HG03095 (cell line): ENCODE data around the gene TTC33.

Experiments used
- ATAC-seq: cut with Tn5 transposase; IDR thresholded peaks from one replicate; pipeline ENCODE4 v1.9.1; 2021; ENCODE audit warnings: moderate library complexity; ENCODE audit not compliant: unreplicated experiment

The TTC33 gene

DNA sequence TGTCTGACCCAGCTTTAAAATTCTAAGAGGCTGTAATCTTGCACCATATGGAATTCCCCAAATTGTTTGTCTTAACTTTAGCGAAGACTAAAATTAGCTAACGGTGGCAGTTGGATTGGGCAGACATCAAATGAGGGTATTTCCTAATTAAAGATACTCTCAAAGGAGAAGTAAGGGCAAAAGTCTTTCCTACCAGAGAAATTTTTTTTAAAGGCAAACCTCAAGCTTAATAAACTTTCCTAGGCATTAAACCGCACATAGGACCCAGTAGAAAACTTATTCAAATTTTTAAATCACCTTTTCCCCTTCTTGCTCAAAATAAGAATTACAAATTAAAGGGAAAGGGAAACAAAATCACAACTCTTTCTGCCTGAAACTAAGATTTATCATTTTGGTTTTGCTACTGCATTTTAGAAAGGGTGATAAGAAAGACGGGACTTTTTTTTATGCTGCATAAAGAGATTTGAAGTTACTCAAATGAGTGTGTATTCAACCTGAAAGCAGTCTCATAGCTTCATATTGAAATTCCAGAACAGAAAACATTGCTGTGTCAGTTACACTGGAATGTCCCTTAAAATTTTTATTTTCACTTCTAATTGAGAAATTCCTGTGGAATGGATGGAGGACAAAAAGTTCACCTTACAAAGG, 265.2 kb downstream of the TTC33 start:
- ATAC-seq, result peak; percentile 61

DNA sequence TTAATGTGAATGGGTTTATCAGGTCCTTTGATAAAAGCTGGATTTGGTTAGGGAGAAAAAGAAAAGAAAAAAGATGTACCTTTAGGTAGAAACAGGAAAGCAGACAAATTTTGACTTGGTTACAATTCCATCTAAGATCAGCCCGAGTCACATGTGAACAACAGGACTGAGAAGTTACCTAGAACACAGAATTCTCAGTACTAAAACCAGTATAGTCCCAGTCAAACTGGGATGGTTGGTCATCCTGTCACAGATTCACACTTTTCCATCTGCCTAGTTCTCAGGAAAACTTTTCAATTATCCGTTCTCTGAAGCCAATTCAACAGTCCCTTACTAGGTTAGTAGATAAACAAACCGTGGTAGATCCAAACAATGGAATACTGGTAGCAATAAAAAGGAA, 266.3 kb downstream of the TTC33 start:
- ATAC-seq, result no peak

DNA sequence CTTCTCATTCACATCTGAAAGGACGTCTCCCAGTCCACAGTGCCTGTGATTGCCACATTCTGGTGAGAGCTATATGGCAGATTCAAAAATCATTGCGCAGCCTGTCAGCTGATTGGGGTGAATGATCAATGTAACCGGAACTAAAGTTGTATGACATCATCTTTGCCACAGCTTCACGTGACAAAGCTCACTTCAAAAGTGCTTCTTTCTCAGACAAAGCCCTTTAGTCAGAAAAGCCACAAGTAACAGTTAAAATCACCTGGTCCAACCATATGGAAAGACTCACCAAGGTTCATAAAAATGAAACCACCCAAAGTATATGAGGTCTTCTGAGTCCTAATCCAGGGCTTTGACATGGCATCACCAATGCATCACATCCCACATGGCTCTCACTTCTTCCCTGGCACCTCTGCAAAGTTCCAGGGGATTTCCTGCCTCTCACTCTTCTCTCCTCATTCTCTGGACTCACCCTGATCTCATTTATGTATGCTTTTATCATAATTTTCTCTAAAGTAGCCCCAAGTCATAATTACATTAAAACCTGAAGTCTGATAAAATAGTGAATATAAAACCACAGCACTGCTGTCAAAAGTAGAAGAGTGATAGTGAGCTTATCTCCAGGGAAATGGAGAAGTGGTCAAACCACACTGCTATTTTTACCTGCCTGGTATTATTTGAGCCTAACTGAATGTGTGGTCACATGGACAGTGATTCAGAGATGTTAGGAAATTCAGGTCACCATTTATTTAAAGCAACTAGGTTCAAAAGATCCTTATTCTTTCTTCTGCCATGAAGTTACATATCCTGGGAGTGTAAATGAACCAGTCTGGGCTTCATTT, 269.1 kb downstream of the TTC33 start:
- peak; percentile 34 for ATAC-seq

DNA sequence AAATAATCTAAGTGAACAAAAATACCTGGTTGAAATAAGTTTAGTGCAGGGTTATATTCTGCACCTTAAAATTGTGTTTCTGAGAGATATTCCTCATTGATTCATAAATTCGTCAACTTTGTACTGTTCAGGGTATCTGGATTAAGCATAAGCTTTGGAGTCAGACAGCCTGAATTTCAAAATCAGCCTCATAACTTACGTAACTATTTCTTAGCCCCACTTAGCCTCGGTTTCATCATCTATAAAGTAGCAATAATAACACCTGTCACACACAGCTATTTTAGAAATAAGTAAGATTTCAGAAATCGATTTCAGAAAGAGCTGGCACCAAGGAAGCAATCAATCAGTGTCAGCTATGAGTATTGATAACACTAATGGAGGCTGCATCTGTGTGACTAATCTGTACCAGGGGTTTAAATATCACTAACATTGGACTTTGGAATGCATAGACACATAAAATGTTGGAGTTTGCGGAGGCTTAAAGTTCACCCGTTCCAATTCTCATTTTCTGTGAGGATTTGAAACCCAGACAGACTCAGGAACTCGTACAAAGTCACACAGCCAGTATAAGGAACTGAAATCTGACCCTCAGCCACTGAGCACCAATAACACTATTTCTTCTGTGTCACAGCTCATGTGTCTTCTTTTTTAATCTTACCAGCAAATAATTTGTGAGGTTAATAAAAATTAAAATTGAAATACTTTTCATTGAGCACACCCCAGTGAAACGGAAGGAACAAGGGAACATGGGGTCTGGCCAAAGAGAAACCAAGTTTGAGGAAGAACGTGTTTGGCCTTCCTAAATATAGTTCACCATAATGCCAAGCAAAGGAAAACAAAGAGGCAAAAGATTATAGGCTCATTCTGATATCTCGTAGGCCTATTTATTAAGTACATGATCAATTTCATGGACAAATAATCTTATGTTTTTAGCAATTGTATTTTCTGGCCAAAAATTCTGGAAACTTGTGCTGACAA, 270.5 kb downstream of the TTC33 start:
- ATAC-seq, result peak; percentile 62

DNA sequence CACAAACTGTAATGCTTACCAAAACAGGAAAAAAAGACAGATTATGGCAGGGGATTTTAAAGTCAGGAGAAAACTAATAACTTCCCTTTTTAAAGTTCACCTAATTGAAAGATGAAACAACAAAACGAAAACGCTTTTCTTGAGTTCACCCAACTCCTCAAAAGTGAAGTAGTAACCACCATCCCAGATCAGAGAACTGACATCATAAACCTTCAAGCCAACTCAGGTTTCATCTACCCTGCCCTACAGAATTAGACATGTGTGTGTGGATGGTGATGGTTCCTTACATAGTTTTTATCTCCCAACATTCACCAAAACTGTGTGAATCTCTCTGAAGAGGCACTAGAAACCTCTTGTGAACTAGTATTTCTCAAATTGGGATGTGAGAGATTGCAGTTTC, 271.3 kb downstream of the TTC33 start:
- ATAC-seq, result peak; percentile 49

DNA sequence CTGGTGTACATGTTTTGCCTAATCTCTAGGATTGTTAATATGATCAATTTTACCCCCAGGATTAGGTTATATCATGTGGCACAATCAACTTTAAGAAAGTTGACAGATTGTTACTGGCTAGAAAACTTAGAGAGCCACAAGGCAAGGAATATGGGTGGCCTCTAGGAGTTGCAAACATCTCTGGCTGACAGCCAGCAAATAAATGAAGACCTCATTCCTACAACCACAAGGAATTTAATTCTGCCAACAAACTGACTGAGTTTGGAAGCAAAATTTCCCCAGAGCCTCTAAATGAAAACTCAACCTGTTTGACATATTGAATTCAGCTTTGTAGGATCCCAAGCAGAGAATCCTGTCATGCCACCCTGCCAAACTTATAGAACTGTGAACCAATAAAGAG, 272.4 kb downstream of the TTC33 start:
- no peak for ATAC-seq

DNA sequence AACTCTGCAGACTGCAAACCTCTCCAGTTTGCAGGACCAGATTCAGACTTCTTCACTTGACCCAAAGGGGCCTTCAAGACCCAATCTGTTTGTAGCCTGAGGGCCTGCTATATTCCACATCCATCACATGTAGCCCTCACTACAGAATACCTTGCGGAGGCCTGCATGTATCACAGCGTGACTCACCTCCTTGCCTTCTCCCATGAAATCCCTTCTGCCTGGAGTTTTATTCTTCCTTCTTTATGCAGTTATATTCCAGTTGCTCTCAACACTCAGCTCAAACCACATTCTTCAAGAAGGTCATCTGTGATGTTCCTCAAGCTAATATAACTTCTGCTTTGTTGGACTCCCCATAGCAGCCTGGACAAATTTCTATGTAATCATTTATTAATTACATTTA, 274.5 kb downstream of the TTC33 start:
- ATAC-seq, result no peak

DNA sequence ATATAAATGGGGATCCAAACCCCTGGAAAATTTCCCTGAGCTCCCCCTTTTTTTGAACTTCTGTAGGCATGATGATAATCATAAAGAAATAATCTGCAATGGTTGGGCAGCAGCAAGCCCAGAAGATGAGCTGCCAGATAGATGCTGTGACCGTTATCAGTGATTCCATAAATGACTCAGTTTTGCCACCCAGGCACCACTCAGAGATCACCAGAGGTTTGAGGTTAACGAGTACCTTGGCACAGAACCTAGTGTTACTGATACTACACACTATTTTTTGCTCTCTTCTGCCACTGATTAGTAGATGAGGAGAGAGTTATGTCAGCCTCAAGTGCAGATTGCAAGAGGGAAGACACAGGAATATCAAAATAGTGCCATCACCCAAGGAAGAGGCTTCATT, 275.4 kb downstream of the TTC33 start:
- no peak for ATAC-seq

DNA sequence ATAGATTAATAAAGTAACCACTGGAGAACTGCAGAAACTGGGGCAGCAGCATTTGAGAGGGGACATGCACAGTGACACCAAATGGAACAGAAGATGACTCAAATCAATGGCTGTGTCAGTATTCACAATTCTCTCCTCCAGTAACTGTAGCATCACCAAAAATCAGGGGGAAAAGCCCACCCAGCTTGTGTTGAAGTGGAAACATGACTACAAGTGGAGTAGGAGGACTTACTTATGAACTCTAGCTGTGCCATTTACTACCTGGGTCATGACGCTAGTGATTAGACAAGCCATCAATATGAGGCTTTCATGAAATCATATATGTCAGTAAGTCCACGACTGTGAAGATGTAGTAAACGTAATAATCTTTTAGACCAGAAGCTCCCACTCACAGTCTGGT, 275.8 kb downstream of the TTC33 start:
- no peak for ATAC-seq

DNA sequence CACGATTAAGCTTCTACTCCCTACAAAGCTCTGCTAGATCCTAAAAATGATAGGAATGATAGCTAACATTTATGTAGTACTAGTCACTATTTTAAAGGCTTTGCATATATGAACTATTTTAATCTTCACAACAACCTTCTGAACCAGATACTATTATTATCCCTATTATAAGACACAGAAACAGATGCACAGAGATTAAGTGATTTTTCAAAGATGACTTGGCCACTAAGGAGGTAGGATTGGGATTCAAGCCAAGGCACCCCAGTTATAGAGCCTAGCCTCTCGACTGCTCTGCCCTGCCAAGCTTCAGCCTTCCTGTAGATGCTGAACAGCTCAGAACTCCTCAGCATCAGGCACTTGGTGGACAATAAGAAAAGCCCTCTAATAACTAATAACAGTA, 277.0 kb downstream of the TTC33 start:
- no peak for ATAC-seq

DNA sequence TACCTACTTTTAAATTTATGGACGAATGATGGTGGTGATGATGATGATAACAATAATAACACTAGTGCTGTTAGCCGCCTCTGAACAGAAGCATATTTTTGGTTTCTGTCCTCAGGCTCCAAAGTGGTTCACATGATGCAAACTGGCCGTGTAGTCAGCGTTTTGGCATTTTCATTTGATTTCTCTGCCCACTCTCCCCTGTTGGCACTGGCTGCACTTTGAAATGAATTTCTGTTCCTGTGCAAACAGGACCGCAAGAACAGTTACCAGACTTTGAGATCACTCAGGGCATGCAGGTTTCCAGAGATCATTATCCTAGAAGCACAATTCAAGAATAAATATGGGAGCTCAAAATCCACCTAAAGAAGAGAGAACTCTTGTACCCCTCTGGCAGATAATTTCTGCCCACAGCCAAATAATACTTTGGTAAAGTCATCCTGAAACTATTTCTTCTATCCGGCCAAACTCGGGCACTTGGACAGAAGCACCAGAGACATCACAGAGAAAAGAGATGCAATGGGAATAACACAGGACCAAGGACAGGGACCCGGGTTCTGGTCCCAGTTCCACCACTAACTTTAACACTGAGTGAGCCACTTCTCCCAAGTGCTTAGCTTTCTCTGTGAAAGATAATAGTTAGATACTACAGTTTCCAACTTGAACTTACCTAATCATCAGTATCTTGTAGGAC, 277.8 kb downstream of the TTC33 start:
- no peak for ATAC-seq

DNA sequence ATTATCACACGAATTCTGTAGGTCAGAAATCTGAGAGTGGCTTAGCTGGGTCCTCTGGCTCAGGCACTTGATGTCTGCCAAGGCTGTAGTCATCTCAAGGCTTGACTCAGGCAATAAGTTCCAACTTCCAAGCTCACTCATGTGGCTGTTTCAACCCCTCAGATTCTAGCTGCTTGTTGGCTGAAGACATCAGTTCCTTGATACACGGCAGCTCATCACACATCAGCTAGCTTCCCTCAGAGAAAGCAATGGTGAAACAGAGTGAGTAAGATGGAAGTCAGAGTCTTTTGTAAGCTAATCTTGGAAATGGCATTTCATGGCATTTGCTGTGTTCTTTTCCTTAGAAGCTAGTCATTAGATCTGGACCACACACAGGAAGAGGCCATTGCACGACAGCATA, 280.2 kb downstream of the TTC33 start:
- ATAC-seq, result no peak

DNA sequence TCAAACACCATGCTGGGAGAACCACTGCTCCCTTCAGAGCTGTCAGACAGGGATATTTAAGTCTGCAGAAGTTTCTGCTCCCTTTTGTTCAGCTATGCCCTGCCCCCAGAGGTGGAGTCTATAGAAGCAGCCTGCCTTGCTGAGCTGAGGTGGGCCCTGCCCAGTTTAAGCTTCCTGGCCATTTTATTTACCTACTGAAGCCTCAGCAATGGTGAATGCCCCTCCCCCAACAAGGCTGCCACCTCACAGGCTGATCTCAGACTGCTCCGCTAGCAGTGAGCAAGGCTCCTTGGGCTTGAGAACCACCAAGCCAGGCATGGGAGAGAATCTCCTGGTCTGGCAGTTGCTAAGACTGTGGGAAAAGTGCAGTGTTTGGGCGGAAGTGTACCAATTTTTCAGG, 281.5 kb downstream of the TTC33 start:
- ATAC-seq, result no peak

DNA sequence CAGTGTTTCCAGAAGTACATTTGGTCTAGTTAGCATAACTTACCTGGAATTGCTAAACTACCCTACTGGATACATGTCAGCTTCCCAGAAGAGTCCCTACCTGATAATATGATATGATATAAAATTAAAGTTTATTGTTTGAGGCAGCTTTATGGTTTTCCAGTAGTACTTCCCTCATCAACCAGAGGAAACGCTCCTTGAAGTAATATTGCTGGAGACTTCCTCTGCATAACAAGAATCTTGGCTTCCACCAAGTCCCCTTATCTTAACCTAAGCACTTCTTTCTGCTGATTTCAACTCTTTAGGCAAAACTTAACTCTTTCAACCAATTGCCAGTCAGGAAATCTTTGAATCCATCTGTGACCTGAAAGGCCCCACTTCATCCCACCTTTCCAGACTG, 290.3 kb downstream of the TTC33 start:
- ATAC-seq, result no peak

DNA sequence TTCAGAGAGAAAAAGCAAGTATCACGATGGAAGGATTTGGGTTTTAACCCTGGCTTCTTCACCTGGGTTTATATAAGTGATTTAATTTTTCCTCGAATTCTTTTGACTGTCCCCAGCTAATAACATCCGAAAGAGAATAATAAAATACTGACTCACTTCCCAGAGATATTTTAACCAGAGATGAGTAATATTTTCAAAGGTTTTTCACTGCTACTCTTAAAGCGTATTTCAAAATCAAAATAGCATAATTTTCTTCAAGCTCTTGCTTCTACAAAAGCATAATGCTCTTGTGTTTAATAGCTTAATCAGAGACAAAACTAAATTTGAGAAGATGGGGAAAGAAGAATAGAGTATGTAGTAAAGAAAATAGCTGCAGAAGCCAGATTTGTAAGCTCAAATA, 291.2 kb downstream of the TTC33 start:
- ATAC-seq, result no peak
